Activated naive CD4-positive, alpha-beta T cell treated with anti-CD3 and anti-CD28 coated beads, Interleukin-2, amount 10 ng/mL, durations not matched to agents 7 days and 5 days (primary cell): ENCODE data around the gene GAREM1.
A peak's percentile ranks its signal among the peaks of the same experiment; 100 is the strongest.
"Not testable (repeated sequence)": the region's sequence is repeated elsewhere in the genome, so short reads cannot be mapped to it uniquely, and the experiment has no call there.

Experiments used
- CTCF ChIA-PET: fragments of 350-600 bp; sonication (Branson Sonifier 250); formaldehyde crosslinking; loops from one replicate; lab custom pipeline; 2021; ENCODE audit warnings: antibody characterized with exemption; lab: Charles Lee
- DNase-seq: peaks from one replicate; pipeline ENCODE4 v3.0.0-alpha.2; 2020
- H3K27ac Mint-ChIP-seq: one replicate; pipeline ENCODE4 v1.8.0; 2021; ENCODE audit warnings: mild to moderate bottlenecking, moderate library complexity, mixed read lengths
- H3K27me3 Mint-ChIP-seq: one replicate; pipeline ENCODE4 v1.8.0; 2021; ENCODE audit warnings: mild to moderate bottlenecking, mixed read lengths
- H3K36me3 Mint-ChIP-seq: one replicate; pipeline ENCODE4 v1.8.0; 2021; ENCODE audit warnings: mixed read lengths
- H3K4me1 Mint-ChIP-seq: one replicate; pipeline ENCODE4 v1.8.0; 2021; ENCODE audit warnings: mixed read lengths
- H3K4me3 Mint-ChIP-seq: one replicate; pipeline ENCODE4 v1.8.0; 2021; ENCODE audit warnings: mild to moderate bottlenecking, moderate library complexity, mixed read lengths
- H3K9me3 Mint-ChIP-seq: one replicate; pipeline ENCODE4 v1.8.0; 2021; ENCODE audit warnings: mixed read lengths

Gene GAREM1

GRCh38 chr18:32470714-32471633 is at the start of gene GAREM1:
GAREM1 (minus strand) TSS chr18:32470882; CDS start chr18:32470428, 454 bp downstream.
- Mint-ChIP-seq H3K9me3 (no peaks in the 10 kb centered on the region), H3K4me1 (peaks cover 30% of the 10 kb centered on the region), H3K27me3 (peaks cover 56% of the 10 kb centered on the region), H3K27ac (no peak within 1 kb of the TSS), H3K36me3 (no peaks in the 10 kb centered on the region), H3K4me3 (peak within 1 kb of the TSS; percentile 77)
- CTCF ChIA-PET = interaction anchor here (0.9 to 2.4 kb wide), 6 partner anchors 58 to 313 kb away, joined by 3 to 9 read pairs (median 6); no protein-coding TSS in a partner anchor
- peak; percentile 89 for DNase-seq

- no peaks in the 10 kb centered on the region for H3K9me3 Mint-ChIP-seq
- no peaks in the 10 kb centered on the region for H3K36me3 Mint-ChIP-seq
- no peaks in the 10 kb centered on the region for H3K4me1 Mint-ChIP-seq
- no peak for DNase-seq
- no peaks in the 10 kb centered on the region for H3K27me3 Mint-ChIP-seq
- H3K4me3 Mint-ChIP-seq = no peak overlapping the region
- no peak overlapping the region for H3K27ac Mint-ChIP-seq
- CTCF ChIA-PET = no interaction called here
These were observed 40.5 kb upstream of the GAREM1 start for GRCh38 chr18:32511147-32511546.

GRCh38 chr18:32509111-32509510 is 38.4 kb upstream of the GAREM1 start:
- Mint-ChIP-seq H3K27ac (no peak overlapping the region), H3K4me3 (no peak overlapping the region), H3K4me1 (no peaks in the 10 kb centered on the region), H3K36me3 (no peaks in the 10 kb centered on the region), H3K27me3 (no peaks in the 10 kb centered on the region), H3K9me3 (no peaks in the 10 kb centered on the region)
- CTCF ChIA-PET = no interaction called here
- no peak for DNase-seq

GRCh38 chr18:32507093-32507492 is 36.4 kb upstream of the GAREM1 start:
- H3K27me3 Mint-ChIP-seq = no peaks in the 10 kb centered on the region
- H3K27ac Mint-ChIP-seq = no peak overlapping the region
- CTCF ChIA-PET = no interaction called here
- no peak for DNase-seq
- H3K36me3 Mint-ChIP-seq = no peaks in the 10 kb centered on the region
- H3K4me3 Mint-ChIP-seq = no peak overlapping the region
- H3K4me1 Mint-ChIP-seq = no peaks in the 10 kb centered on the region
- no peaks in the 10 kb centered on the region for H3K9me3 Mint-ChIP-seq

GRCh38 chr18:32502014-32502413 is 31.3 kb upstream of the GAREM1 start:
- Mint-ChIP-seq H3K4me3 (no peak overlapping the region), H3K27me3 (peaks cover 3% of the 10 kb centered on the region), H3K27ac (no peak overlapping the region), H3K9me3 (no peaks in the 10 kb centered on the region), H3K4me1 (no peaks in the 10 kb centered on the region), H3K36me3 (no peaks in the 10 kb centered on the region)
- CTCF ChIA-PET = no interaction called here
- DNase-seq = no peak

GRCh38 chr18:32501242-32501641 is 30.6 kb upstream of the GAREM1 start:
- H3K4me3 Mint-ChIP-seq, H3K9me3 Mint-ChIP-seq, H3K36me3 Mint-ChIP-seq, H3K4me1 Mint-ChIP-seq, DNase-seq, CTCF ChIA-PET, H3K27me3 Mint-ChIP-seq, H3K27ac Mint-ChIP-seq: not testable (repeated sequence)

- H3K27ac Mint-ChIP-seq = no peak overlapping the region
- no peaks in the 10 kb centered on the region for H3K4me1 Mint-ChIP-seq
- CTCF ChIA-PET = interaction anchor here (1.1 kb wide), 1 partner anchor 9 kb away, joined by 3 read pairs; no protein-coding TSS in a partner anchor
These were observed 12.3 kb upstream of the GAREM1 start for GRCh38 chr18:32483002-32483401.

GRCh38 chr18:32482117-32482516 is 11.4 kb upstream of the GAREM1 start:
- CTCF ChIA-PET = no interaction called here
- DNase-seq = no peak
- Mint-ChIP-seq H3K9me3 (no peaks in the 10 kb centered on the region), H3K27ac (no peak overlapping the region), H3K27me3 (peaks cover 11% of the 10 kb centered on the region), H3K4me3 (no peak overlapping the region), H3K36me3 (no peaks in the 10 kb centered on the region), H3K4me1 (no peaks in the 10 kb centered on the region)

More at GRCh38 chr18:32483002-32483401, 12.3 kb upstream of the GAREM1 start:
- Mint-ChIP-seq H3K36me3 (no peaks in the 10 kb centered on the region), H3K4me3 (no peak overlapping the region), H3K9me3 (no peaks in the 10 kb centered on the region), H3K27me3 (peaks cover 9% of the 10 kb centered on the region)
- DNase-seq = no peak

GRCh38 chr18:32480581-32480980 is 9.9 kb upstream of the GAREM1 start:
- CTCF ChIA-PET = no interaction called here
- Mint-ChIP-seq H3K4me1 (no peaks in the 10 kb centered on the region), H3K36me3 (no peaks in the 10 kb centered on the region), H3K9me3 (no peaks in the 10 kb centered on the region), H3K27me3 (peaks cover 17% of the 10 kb centered on the region), H3K4me3 (no peak overlapping the region), H3K27ac (no peak overlapping the region)
- DNase-seq = no peak

- DNase-seq = no peak
- no peaks in the 10 kb centered on the region for H3K36me3 Mint-ChIP-seq
- no peaks in the 10 kb centered on the region for H3K4me1 Mint-ChIP-seq
- no peaks in the 10 kb centered on the region for H3K9me3 Mint-ChIP-seq
- CTCF ChIA-PET = interaction anchor here (0.8 kb wide), 1 partner anchor 73 kb away, joined by 3 read pairs; no protein-coding TSS in a partner anchor
- H3K27me3 Mint-ChIP-seq = peaks cover 23% of the 10 kb centered on the region
- H3K4me3 Mint-ChIP-seq = no peak overlapping the region
- H3K27ac Mint-ChIP-seq = no peak overlapping the region
These were observed 8.1 kb upstream of the GAREM1 start for GRCh38 chr18:32478807-32479206.

- Mint-ChIP-seq H3K27ac (no peak overlapping the region), H3K9me3 (no peaks in the 10 kb centered on the region), H3K4me1 (no peaks in the 10 kb centered on the region), H3K36me3 (no peaks in the 10 kb centered on the region), H3K4me3 (no peak overlapping the region), H3K27me3 (peaks cover 19% of the 10 kb centered on the region)
- CTCF ChIA-PET = interaction anchor here (0.6 to 0.8 kb wide), 2 partner anchors 74 to 740 kb away, joined by 3 read pairs; no protein-coding TSS in a partner anchor
- DNase-seq = no peak
These were observed 7.6 kb upstream of the GAREM1 start for GRCh38 chr18:32478317-32478716.

- H3K4me3 Mint-ChIP-seq = no peak overlapping the region
These were observed 5.4 kb upstream of the GAREM1 start for GRCh38 chr18:32476106-32476505.

GRCh38 chr18:32475069-32475468 is 4.4 kb upstream of the GAREM1 start:
- H3K9me3 Mint-ChIP-seq, H3K36me3 Mint-ChIP-seq, DNase-seq, CTCF ChIA-PET, H3K27ac Mint-ChIP-seq, H3K4me3 Mint-ChIP-seq: not testable (repeated sequence)
- H3K4me1 Mint-ChIP-seq = peaks cover 12% of the 10 kb centered on the region
- H3K27me3 Mint-ChIP-seq = peaks cover 48% of the 10 kb centered on the region

More at GRCh38 chr18:32476106-32476505, 5.4 kb upstream of the GAREM1 start:
- H3K27ac Mint-ChIP-seq = no peak overlapping the region
- no peaks in the 10 kb centered on the region for H3K9me3 Mint-ChIP-seq
- CTCF ChIA-PET = interaction anchor here (0.7 kb wide), 1 partner anchor 696 kb away, joined by 3 read pairs; no protein-coding TSS in a partner anchor
- peaks cover 8% of the 10 kb centered on the region for H3K4me1 Mint-ChIP-seq
- DNase-seq = no peak
- no peaks in the 10 kb centered on the region for H3K36me3 Mint-ChIP-seq
- peaks cover 39% of the 10 kb centered on the region for H3K27me3 Mint-ChIP-seq

GRCh38 chr18:32473325-32473724 is 2.6 kb upstream of the GAREM1 start:
- H3K4me3 Mint-ChIP-seq = no peak overlapping the region
- no peak overlapping the region for H3K27ac Mint-ChIP-seq
- H3K4me1 Mint-ChIP-seq = peaks cover 24% of the 10 kb centered on the region
- DNase-seq = no peak
- no peaks in the 10 kb centered on the region for H3K36me3 Mint-ChIP-seq
- H3K27me3 Mint-ChIP-seq = peaks cover 66% of the 10 kb centered on the region
- CTCF ChIA-PET = interaction anchor here (1.6 kb wide), 1 partner anchor 315 kb away, joined by 3 read pairs; no protein-coding TSS in a partner anchor
- H3K9me3 Mint-ChIP-seq = no peaks in the 10 kb centered on the region
